GM15510 (cell line): ENCODE data around the gene NDUFB5.

Experiments used
- POLR2A ChIP-seq: IDR thresholded peaks from 3 replicates; pipeline ENCODE4 v1.6.1; 2011; ENCODE audit warnings: borderline replicate concordance; ENCODE audit not compliant: insufficient read length; ENCODE audit errors: extremely low read depth

NDUFB5 gene

GRCh38 chr3:179655236-179655635, 50.6 kb downstream of the NDUFB5 start:
- no peak for TF ChIP-seq POLR2A

DNA sequence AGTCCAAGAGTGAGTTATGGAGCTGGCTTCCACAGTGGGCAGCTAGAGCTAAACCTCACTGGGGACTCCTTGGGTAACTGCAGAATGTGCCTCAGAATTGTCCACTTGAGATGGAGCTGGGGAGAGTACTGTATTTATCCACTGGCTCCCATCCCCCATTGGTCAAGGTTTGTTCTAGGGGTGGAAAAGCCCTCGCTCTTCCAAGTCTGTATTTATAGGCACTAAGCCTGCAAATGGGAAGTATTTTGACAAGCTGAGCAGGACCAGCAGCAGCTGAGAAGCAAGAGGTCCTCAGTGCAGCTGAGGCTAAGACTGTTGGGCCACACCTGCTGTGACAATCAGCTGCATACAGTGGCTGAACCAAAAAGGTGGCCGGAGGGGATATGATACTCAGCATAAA, 54.0 kb downstream of the NDUFB5 start:
- TF ChIP-seq POLR2A: no peak

- TF ChIP-seq POLR2A: no peak
Observed at GRCh38 chr3:179660872-179661271, 56.3 kb downstream of the NDUFB5 start.

- no peak for TF ChIP-seq POLR2A
Observed at GRCh38 chr3:179661777-179662176, 57.2 kb downstream of the NDUFB5 start.

GRCh38 chr3:179663093-179663492, 58.5 kb downstream of the NDUFB5 start:
- no peak for TF ChIP-seq POLR2A

DNA sequence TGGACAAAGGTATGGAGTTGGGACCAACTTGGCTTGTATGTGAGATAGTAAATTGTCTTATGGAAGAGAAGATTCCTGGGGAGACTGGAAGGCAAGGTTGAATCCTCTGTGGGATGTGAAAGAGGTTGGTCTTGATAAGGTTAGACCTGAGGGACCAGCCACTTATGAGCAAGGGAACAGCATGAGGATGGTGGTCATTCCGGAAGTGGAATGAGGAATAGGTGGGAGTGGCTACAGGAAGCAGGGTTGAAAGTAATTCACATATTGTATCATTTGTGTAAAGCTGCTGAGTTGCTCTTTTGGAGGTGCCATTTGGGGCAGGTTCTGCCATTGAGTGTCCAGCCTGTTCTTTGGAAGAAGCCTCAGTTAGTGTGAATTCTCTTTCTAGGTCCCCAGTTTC, 61.4 kb downstream of the NDUFB5 start:
- no peak for TF ChIP-seq POLR2A

GRCh38 chr3:179666436-179667035, 61.9 kb downstream of the NDUFB5 start:
- TF ChIP-seq POLR2A: no peak

DNA sequence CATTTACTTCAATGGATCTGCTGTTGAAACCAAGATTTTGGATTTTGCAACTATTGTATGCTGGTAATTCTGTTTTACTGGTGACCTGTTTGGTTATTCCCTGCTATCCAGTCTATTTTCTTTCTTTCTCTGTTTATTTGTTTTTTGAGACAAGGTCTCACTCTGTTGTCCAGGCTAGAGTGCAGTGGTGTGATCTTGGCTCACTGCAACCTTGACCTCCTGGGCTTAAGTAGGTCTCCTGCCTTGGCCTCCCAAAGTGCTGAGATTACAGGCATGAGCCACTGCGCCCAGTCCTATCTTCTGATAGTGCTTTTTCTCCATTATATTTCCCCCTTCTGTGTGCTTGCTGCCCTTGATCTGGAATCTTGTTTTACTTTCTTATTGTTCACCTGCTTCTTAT, 63.8 kb downstream of the NDUFB5 start:
- no peak for TF ChIP-seq POLR2A

DNA sequence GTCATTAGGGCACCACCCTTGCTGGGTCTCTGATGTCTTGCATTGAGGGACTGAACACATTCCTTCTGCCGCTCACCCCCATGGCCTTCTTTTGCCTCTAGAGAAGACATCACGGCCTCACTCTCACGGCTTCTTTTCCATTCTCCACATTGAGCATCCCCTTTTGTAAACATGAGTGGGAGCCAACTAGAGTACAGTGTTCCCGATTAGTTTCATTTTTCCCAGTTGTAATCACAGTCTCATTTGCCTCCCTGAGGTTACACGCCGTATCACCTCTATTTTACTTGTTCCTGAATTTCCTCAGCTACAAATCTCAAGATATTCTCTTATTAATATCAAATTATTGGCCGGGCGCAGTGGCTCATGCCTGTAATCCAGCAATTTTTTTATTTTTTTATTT, 65.7 kb downstream of the NDUFB5 start:
- no peak for TF ChIP-seq POLR2A

GRCh38 chr3:179671309-179671708, 66.7 kb downstream of the NDUFB5 start:
- no peak for TF ChIP-seq POLR2A

- TF ChIP-seq POLR2A: no peak
Observed at GRCh38 chr3:179671747-179672242, 67.2 kb downstream of the NDUFB5 start.

DNA sequence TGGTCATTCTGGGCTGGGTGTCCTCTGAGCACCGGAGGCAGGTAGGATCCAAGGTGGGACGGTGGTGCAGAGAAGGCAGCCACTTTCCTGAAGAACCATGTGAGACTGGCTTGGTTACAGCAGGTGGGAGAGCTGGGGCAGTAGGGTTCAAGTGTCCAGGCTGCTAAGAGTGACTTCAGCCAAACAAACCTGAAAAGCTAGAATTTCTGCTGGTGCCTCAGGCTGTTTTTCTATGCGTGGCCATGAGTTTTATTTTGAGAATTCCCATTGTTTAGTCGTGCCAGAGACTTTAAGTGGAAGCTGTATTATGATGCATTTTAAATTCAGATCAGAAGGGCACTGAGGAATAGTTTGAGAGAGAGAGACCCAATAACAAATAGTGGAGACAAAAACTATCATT, 68.3 kb downstream of the NDUFB5 start:
- TF ChIP-seq POLR2A: no peak

DNA sequence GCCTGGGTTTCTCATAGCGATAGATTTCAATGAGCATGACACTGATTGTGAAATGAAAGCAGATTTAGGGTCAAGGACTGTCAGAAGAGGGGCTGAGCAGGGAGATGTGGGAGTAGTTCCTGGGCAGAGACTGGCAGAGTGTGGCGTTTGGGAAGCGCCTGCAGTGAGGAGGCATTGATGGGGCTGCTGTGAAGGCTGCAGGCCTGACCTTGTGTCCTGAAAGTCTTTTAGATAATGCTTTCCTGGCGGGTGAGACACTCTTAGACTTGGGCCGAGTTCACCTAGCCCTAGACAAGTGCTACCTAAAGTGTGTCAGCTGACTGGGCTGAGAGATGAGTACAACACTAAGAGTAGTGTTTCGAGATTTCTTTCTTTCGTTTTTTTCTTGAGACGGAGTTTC, 68.9 kb downstream of the NDUFB5 start:
- no peak for TF ChIP-seq POLR2A

GRCh38 chr3:179676081-179676480, 71.5 kb downstream of the NDUFB5 start:
- TF ChIP-seq POLR2A: no peak
